DMS53 treated with DMSO at 0.1 percent for 48 hours (cell line): ENCODE results near the gene MERTK.
"Not testable (repeated sequence)": the region's sequence is repeated elsewhere in the genome, so short reads cannot be mapped to it uniquely, and the experiment has no call there.

Source experiments
- DNase-seq: peaks from one replicate; lab custom pipeline; 2025; ENCODE audit not compliant: unreplicated experiment; lab: John Stamatoyannopoulos, UW

The MERTK gene

DNA sequence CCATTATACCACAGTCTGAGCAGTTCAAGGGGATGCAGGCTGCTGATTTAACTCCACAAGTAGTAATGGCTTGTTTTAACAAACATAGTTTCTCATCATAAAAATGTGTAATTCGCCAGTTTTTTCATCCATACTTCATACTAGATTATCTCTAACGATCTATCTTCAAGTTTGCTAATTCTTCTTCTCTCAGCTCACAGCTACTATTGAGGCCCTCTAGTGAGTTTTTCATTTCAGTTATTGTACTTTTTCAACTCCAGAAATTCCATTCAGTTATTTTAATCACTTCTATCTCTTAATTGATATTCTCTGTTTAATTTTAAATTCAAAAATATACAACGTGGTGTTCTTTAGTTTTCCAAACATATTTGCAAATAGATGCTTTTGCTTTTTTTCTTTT, 136.5 kb downstream of the MERTK start:
- no peak for DNase-seq

- no peak for DNase-seq
Measured at GRCh38 chr2:112035786-112036185, 137.4 kb downstream of the MERTK start.

GRCh38 chr2:112039556-112039955, 141.1 kb downstream of the MERTK start:
- not testable (repeated sequence) for DNase-seq

DNA sequence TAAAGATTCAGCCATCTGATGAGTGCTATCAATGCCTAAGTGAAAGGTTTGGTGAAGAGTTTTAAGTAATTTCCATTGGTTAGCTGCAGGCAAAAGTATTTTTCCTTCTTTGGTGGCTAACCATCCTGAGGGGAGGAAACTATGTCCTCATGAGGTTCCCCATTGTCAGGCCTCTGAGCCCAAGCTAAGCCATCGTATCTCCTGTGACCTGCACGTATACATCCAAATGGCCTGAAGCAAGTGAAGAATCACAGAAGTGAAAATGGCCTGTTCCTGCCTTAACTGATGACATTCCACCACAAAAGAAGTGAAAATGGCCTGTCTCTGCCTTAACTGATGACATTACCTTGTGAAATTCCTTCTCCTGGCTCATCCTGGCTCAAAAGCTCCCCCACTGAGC, 141.7 kb downstream of the MERTK start:
- not testable (repeated sequence) for DNase-seq

- DNase-seq, result not testable (repeated sequence)
Measured at GRCh38 chr2:112041460-112041859, 143.1 kb downstream of the MERTK start.

- no peak for DNase-seq
Measured at GRCh38 chr2:112045446-112046014, 147.1 kb downstream of the MERTK start.

- DNase-seq, result no peak
Measured at GRCh38 chr2:112046231-112046630, 147.8 kb downstream of the MERTK start.

- no peak for DNase-seq
Measured at GRCh38 chr2:112047537-112048235, 149.3 kb downstream of the MERTK start.

GRCh38 chr2:112048236-112048592, 149.8 kb downstream of the MERTK start:
- DNase-seq, result no peak

- DNase-seq, result peak; percentile 77
Measured at GRCh38 chr2:112048887-112049286, 150.5 kb downstream of the MERTK start.

- DNase-seq, result no peak
Measured at GRCh38 chr2:112050316-112050715, 151.9 kb downstream of the MERTK start.

DNA sequence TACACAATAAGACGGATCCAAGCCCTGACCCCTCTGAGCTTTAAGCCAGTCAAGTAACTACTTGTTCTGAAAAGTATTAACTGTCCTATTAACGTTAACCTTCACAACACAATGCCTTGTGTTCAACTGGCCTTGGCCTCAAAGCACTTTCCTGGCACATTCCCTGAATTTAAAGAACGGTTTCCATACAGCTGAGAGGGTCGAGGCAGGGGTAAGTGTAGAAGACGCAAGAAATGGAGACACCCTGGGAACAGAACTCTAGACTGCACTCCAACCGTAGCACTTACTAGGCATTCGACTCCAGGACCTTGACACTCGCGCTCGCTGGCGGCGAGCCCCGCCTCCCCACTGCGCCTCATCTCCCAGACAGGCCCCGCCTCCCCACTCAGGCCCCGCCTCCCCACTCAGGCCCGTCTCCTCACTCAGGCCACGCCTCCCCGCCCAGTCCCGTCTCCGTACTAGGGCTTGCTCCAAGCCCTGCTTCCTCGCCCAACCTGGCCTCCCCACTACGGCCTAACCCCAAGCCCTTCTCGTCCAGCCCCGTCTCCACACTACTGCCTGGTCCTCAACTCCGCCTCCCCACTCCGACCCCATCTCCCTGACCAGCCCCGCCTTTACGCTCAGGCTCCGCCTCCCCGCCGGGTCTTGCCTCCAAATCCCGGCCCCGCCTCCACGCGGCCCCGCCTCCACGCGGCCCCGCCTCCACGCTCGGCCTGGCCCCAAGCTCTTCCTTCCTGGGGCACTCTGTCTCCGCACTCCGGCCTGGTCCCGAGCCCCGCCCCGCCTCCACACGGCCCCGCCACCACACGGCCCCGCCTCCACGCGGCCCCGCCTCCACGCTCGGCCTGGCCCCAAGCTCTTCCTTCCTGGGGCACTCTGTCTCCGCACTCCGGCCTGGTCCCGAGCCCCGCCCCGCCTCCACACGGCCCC, 155.8 kb downstream of the MERTK start:
- DNase-seq, result peak; percentile 93

GRCh38 chr2:112054847-112055729, 156.7 kb downstream of the MERTK start, which contains the start of gene TMEM87B:
Gene TMEM87B (plus strand): TSS chr2:112055269. CDS start chr2:112055592, 323 bp downstream.
- DNase-seq, result peak; percentile 95

GRCh38 chr2:112055730-112056625, 157.6 kb downstream of the MERTK start:
- DNase-seq, result peak; percentile 63

DNA sequence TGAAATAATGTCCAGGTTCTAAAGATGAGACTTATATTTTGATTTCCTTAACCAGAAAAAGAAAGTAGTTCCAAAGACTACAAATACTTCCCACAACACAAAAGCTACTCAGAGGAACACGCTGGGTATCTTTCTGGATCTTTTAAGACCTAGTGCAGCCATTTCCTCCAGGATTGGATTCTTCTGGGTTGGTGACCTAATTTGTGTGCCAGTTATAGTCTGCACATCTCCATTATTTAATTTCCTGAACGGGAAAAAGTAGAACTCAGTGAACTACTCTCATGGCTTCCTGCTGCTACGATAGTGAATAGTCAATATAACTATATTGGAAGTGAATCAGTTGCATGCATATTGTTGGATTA, 158.2 kb downstream of the MERTK start:
- no peak for DNase-seq

GRCh38 chr2:112059671-112060070, 161.3 kb downstream of the MERTK start:
- DNase-seq, result no peak

DNA sequence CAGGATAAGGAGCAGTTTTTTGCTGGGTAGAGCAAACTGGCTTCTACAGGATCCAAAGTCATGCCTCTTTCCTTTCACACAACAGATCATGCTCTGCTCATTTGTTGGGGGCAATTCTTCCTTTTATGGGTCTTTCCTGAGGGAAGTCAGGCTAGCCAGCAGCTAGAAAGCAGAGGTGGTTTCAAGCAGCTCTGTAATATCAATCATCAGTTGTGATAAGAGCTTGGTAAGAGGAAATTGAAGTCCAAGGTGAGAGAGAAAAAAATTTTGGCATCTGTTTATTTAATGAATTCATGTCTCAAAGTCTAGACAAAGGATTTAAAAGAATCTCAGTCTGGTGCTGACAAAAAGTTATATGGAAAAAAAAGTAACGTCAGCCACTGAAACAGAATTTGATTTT, 162.9 kb downstream of the MERTK start:
- no peak for DNase-seq

DNA sequence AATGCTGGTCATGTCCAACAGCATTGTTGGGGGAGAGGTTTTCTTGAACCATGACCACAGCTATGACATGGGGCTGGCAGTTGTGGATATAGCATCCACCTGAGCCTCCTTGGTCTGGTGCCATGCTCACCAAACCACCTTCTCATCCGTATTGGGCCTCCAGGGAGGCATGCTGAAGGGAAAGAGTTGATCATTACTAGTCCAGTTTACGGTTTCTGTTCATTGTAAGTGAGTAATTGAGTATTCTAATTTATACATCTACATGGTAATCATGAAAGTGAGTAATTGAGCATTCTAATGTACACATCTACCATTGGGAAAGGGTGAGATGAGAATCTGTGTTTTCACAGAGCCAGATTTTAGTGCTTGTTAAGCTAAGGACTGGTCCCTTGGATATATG, 163.4 kb downstream of the MERTK start:
- DNase-seq, result no peak

DNA sequence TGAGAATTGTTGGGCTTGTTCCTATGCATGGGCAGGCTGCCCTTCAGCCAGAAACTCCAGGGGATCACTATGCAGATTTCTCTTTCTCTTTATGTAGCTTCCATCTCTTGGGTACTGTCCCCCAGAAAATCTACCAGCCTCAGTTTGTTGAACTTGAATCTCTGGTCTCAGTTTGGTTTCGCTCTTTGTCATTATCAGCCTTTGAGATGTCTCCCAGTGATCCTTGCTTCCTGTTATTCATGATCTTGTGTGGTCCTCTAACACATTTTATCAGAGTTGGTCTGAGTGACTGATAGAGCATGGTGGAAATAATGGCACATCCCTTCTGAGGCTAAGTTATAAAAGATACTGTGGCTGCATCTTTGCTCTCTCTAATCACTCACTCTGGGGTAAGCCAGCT, 164.5 kb downstream of the MERTK start:
- DNase-seq, result no peak

- DNase-seq, result no peak
Measured at GRCh38 chr2:112065486-112065885, 167.1 kb downstream of the MERTK start.
